ENCODE data around the gene SPEF2. TPM values are rescaled to one million over a fixed set of nuclear protein-coding genes. Genes with fewer than 3 reads are reported as not detected.

Gene SPEF2, protein sequence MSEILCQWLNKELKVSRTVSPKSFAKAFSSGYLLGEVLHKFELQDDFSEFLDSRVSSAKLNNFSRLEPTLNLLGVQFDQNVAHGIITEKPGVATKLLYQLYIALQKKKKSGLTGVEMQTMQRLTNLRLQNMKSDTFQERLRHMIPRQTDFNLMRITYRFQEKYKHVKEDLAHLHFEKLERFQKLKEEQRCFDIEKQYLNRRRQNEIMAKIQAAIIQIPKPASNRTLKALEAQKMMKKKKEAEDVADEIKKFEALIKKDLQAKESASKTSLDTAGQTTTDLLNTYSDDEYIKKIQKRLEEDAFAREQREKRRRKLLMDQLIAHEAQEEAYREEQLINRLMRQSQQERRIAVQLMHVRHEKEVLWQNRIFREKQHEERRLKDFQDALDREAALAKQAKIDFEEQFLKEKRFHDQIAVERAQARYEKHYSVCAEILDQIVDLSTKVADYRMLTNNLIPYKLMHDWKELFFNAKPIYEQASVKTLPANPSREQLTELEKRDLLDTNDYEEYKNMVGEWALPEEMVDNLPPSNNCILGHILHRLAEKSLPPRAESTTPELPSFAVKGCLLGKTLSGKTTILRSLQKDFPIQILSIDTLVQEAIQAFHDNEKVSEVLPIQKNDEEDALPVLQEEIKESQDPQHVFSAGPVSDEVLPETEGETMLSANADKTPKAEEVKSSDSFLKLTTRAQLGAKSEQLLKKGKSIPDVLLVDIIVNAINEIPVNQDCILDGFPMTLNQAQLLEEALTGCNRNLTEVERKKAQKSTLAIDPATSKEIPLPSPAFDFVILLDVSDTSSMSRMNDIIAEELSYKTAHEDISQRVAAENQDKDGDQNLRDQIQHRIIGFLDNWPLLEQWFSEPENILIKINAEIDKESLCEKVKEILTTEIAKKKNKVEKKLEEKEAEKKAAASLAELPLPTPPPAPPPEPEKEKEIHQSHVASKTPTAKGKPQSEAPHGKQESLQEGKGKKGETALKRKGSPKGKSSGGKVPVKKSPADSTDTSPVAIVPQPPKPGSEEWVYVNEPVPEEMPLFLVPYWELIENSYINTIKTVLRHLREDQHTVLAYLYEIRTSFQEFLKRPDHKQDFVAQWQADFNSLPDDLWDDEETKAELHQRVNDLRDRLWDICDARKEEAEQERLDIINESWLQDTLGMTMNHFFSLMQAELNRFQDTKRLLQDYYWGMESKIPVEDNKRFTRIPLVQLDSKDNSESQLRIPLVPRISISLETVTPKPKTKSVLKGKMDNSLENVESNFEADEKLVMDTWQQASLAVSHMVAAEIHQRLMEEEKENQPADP (N-terminal part only)
- 1 to 10 TPM; 3.0 to 5.0 TPM for total RNA-seq
- long read RNA-seq, partial matches to known transcripts: 0 of 2 reads
- long read RNA-seq, other reads (novel, unspliced or antisense): 1 of 2 reads

DNA sequence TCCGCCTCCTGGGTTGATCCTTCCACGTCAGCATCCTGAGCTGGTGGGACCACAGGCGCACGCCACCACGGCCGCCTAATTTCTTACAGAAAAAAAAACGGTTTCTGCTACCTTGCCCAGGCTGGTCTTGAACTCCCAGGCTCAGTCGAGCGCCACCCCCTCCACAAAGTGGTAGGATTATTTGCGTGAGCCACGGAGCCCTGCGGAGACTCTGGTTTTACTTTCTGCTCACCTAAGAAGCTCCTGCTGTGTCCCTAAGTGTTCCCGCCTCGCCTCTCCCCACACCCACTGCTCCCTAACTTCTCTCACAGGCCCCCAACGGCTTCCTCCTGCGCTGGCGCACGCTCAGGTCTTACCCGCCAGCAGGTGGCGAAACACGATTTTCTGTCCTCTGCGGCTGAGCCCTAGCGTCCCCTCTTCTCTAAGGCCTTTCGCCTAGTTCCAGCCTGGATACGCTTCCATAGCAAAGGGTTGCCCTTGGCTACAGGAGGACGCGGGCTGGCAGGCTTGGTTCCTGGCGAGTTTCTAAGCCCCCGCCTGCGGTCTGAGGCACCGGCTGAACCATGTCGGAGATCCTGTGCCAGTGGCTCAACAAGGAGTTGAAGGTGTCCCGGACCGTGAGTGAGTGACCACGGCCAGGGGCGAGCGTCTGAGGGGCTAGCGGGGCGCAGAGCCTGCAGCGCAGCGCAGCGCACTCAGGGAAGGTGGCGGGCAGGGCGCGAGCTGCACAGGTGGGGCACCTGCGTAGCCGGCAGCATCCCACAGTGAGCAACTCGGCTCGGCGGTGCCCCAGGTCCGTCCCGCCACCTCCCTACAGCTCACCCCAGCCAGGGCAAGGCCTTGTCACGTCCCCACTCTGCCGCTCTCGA, at the start of gene SPEF2:
Gene SPEF2 (plus strand): TSS at position 429 of the 869 bp plus-strand sequence. CDS start 135 bp downstream, at position 564.
- DNase-seq: peak; percentile 79 to 85
- ATAC-seq: peak; percentile 99
- intact Hi-C loops (cut with DNase I, micrococcal nuclease): no loop called here

DNA sequence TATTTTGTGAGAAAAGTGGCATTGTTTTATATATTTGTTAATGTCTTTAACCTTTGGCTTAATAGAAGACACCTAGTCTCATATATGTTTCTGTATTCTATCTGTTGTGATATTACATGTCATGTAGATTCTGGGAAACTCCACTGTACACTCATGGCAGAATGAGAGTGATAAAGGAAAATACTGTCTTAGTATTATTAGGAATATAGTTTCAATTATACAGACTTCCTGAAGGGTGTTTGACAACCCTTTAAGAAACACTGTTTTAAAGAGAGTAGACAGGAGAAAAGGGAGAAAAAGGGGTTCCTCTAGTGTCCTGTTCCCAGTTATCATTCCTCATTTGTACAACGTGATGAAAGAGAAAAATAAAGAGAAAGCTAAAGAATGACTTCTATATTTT, 42.1 kb upstream of the SPEF2 start:
- DNase-seq (no peak), ATAC-seq (no peak)
- intact Hi-C loops (cut with DNase I, micrococcal nuclease): no loop called here

DNA sequence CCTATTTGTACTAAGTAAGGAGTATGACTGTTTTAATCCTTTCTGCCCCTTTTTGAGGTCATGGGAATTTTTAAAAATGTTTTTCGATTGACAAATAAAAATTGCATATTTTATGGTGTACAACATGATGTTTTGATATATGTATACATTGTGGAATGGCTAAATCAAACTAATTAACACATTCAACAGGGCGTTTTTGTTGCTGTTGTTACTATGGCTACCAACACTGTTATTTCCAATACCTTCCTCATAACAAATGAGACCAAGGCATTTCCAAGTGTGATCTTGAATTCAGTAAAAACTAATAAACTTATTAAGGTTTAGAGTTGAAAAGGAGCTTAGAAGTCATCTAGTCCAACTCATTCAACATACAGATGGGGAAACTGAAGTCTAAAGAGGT, 30.2 kb upstream of the SPEF2 start:
- DNase-seq (no peak), ATAC-seq (no peak)
- intact Hi-C loops (cut with DNase I, micrococcal nuclease): no loop called here

DNA sequence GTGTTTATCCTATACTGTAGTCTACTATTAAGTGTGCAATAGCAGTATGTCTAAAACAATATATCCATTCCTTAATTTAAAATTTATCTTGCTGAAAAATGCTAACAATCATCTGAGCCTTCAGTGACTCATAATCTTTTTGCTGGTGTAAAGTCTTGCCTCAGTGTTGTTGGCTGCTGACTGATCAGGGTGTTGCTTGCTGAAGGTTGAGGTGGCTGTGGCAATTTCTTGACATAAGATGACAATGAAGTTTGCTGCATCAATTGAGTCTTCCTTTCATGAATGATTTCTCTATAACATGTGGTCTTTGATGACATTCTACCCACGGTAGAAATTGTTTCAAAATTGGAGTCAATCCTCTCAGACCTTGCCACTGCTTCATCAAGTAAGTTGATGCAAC, 24.3 kb upstream of the SPEF2 start:
- ATAC-seq (no peak), DNase-seq (no peak)
- intact Hi-C loops (cut with DNase I, micrococcal nuclease): no loop called here

DNA sequence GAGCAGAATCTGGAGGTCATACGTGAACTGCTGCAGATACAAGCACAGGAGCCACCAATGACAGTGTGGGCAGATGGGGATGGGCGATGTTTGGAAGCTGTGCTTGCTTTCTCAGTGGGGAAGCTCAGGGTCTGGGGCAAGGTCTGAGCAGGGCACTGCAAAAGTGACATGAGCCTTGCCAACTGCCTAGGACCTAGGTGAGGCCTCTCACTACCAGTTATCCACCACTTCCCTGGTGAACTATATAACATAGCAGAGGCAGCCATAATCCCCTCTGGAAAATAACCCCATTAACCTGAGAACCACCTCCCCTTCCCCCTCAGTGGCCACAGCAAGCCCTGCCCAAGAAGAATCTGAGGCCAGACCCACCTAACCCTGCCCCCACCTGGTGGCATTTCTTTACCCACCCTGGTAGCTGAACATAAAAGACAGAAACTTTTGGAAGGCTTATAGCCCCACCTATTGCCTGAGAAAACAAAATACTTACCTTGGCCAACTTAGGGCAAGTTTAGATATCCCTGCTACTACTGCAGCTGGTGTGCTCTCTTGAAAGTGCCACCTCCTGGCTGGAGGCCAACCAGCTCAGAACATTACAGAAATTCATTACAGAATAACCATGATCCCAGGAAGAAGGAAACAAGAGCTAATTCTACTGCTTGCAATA, 18.8 kb upstream of the SPEF2 start:
- intact Hi-C loops (cut with DNase I, micrococcal nuclease): no loop called here
- ATAC-seq: peak; percentile 97

DNA sequence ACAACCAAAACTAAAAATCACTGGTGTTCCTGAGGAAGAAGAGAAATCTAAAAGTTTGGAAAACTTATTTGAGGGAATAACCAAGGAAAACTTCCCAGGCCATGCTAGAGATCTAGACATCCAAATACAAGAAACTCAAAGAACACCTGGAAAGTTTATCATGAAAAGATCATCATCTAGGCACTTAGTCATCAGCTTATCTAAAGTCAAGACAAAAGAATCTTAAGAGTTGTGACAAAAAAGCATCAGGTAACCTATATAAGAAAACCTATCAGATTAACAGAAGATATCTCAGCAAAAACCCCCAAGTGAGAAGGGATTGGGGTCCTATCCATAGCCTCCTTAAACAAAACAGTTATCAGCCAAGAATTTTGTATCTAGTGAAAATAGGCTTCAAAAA, 17.1 kb upstream of the SPEF2 start:
- intact Hi-C loops (cut with DNase I, micrococcal nuclease): no loop called here
- DNase-seq: no peak
- no peak for ATAC-seq

More for the DNA sequence above, 18.8 kb upstream of the SPEF2 start:
- DNase-seq: peak; percentile 63 to 78

DNA sequence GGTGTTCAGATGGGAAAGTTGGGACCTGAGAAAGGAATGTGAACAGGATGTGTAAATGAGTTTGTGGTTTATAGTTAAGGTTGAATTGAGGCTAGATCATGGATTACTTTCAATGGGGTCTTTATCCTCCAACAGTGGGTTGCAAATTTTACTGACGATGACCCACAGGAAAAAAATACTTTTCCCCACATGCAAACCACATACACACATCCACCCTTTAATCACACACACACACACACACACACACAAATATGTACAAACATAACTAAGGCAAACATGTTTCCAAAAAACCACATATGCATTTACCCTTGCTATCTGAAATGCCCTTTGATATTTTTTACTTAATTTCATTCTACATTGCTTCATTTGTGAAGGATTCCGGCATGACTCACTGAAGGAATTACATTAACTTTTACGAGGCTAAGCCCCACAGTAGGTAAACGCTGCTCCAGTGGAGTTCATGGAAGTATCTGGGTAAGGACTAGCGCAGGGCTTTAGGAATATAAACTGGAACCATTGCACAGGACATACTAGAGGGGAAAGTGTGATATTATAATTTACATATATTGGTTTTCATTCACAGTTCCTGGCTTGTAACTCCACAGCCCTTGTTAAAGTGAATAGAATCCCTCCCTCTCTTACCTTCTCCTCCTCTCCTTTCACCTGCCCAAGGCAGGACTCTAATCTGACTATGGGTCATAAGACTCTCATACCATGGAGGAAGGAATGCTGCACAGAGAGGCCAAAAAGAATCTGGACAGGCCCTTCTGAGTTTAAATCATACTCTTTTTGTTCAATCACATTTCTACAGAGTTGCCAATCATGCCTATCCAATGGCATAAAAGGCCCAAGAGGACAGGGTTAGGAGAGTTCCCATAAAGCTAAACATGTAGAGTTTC, 8.5 kb upstream of the SPEF2 start:
- ATAC-seq: peak; percentile 99
- DNase-seq: peak in 1 of 2 donors; percentile 47
- intact Hi-C loops (cut with DNase I, micrococcal nuclease): no loop called here

DNA sequence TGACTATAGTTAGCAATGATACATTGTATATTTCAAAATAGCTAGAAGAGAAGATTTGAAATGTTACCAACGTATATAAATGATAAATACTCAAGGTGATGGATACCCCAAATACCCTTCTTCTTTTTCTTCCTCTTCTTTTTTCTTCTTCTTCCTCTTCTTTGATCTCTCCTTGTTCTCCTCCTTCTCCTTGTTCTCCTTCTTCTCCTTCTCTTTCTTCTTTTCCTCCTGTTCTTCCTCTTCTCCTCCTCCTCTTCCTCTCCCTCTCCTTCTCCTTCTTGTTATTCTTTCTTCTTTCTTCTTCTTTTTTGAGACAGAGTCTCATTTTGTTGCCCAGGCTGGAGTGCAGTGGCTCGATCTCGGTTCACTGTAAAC, 616 bp upstream of the SPEF2 start:
- DNase-seq: no peak
- ATAC-seq: no peak
- intact Hi-C loops (cut with DNase I, micrococcal nuclease): no loop called here

DNA sequence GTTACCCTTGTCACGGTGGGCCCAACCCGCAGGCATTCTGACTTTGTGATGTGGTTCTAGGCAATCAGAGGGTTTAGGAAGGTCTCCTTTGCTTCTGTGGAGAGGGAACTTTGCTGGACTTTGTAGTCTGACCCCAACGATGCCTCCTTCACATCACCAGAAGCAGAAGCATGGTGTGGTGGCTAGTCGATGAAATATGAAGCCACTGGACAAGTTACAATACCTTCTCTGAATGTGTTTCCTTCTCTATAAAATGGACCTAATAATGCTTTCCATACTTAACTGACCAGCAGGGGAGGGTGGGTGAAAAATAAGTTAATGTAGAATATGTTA, 607 bp downstream of the SPEF2 start:
- DNase-seq (no peak), ATAC-seq (peak; percentile 10)
- intact Hi-C loops (cut with DNase I, micrococcal nuclease): no loop called here

DNA sequence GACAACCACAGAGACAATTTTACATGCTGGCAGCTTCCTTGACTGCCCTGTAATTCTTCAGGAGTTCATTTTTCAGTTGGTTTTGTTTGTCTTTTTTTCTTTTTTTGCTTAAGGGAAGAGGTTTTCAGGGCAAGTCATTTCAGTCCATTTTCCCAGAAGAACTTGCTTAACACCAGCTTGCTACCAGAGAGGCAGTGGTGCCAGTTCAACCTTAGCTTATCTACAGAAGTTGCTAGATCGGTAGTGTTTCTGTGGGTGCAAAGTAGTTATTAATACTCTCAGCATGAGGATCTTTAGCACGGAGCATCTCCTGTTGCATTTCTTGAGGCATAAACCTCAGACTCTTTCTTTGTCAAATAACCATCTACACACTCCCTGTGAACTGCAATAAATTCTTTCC, 1.1 kb downstream of the SPEF2 start:
- no peak for ATAC-seq
- intact Hi-C loops (cut with DNase I, micrococcal nuclease): no loop called here

DNA sequence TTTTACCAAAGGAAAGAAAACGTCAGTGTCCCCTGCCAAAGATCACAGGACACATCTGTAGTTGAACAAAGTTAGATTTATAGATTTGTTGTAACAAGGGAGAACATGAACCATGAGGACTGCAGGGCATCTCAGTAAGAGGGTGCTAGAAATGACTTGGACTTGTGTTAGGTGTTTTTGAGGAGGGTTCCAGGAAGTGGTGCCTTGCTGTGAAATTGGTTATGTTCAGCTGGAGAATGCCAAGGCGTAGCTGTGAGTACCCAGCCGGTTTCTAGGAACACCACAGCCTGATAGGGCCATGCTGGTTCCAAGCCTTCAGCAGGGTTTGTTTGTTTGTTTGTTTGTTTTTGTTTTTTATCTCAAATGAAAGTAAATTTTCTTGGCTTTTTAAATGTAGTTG, 5.3 kb downstream of the SPEF2 start:
- intact Hi-C loops (cut with DNase I, micrococcal nuclease): no loop called here
- DNase-seq (no peak), ATAC-seq (no peak)

More for the DNA sequence above, 1.1 kb downstream of the SPEF2 start:
- no peak for DNase-seq

DNA sequence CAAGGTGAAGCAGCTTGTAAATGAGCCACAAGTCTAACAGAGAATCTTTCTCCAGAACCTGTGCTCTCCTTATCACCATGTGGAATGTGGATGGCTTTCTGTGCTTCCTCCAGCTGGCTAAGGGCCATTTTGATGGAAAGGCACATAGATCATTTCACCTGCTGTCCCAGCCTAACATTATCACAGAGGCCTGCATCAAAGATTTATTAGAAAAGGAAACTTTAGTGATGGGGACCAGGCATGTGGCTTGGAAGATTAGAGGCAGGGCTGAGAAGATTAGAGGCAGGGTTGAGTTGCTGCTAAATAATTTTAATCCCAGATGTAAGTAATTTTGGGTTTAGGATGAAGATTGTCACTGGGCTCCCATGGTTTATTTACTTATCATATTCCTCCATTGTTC, 6.3 kb downstream of the SPEF2 start:
- intact Hi-C loops (cut with DNase I, micrococcal nuclease): no loop called here
- no peak for ATAC-seq
- DNase-seq: no peak

DNA sequence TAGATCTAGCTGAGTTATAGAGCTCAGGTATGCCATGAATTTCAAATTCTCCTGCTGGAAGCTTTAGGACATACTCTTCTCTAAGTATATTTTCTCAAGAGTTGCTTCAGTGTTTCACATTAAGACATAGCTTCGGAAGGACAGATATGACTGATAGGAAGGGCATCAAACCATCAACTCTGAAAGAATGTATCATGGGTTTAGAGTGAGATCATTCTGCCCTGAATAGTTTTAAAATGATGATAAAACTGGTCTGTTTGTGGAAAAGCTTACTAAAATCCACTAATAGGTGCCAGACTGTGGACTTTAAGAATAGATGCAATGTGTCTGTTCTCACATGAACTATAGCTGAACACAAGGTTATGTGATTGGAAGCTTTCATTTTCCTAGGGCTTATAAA, 8.4 kb downstream of the SPEF2 start:
- no peak for DNase-seq
- intact Hi-C loops (cut with DNase I, micrococcal nuclease): no loop called here

DNA sequence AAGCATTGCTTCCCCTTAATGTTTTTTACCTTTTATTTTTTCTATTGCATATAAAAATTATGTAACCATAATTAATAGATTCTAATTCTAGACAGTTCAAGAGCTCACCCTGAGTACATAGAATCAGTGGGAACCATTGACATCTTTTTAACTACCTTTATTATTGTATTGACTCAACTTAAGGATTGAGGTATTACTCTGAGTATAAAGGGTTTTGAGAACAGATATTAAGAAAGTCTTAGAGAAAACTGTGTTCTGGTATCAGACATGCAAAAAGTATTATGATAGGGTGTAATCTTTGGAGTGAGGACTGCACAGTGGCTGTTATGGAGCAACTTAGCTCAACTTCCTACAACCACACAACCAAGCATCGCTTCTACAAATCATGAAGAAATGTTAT, 8.9 kb downstream of the SPEF2 start:
- intact Hi-C loops (cut with DNase I, micrococcal nuclease): no loop called here
- ATAC-seq: no peak
- DNase-seq: no peak

More for the DNA sequence above, 8.4 kb downstream of the SPEF2 start:
- ATAC-seq: no peak

DNA sequence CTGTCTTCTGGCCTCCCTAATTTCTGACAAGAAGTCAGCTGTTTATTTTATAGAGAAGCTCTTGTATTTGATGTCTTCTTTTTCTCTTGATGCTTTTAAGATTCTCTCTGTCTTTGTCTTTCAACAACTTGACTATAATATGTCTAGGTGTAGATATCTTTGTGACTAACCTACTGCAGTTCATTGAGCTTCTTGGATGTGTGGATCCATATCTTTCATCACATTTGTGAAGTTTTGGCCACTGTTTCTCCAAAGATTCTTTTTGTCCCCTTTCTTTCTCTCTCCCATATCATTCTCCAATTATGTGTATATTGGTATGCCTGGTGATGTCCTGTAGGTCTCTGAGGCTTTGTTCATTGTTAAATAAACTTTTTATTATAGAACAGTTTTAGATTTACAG, 16.7 kb downstream of the SPEF2 start:
- intact Hi-C loops (cut with DNase I, micrococcal nuclease): no loop called here
- ATAC-seq (no peak), DNase-seq (no peak)

DNA sequence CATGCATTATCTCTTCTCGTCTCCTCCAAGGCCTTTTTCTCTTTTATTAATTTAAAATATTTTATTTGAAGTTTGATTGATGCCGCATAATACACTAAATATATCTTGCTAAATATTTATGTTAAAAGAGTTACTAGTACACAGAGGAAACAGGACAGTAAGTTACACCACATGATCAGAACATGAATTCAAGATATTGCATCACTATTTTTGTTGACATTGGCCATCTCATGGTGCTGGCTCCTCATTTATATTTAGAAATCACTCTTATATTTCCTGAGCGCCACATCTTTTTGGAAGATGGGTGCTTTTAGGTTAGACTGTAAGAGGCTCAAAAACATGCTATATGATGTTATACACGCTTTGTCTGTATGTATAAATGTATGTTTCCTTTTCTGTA, 23.0 kb downstream of the SPEF2 start:
- no peak for ATAC-seq
- no peak for DNase-seq
- intact Hi-C loops (cut with DNase I, micrococcal nuclease): no loop called here

DNA sequence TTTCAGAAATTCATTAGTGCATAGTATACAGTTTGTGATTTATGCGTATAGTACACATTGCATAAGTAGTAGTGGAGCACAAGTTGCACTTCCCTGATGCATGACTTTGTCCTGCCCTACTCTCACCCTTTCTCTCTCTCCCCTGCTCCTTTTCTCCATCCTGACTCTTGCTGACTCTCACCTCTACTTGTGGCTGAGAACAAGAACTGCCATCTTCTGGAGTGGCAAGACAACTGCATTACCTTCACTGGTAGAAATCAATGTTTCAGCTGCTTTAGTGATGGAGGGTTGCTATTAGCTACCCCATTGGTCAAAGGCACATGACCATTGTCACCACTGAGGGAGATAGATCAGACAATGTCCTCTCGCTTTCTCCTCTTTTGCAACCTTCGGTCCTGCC, 26.9 kb downstream of the SPEF2 start:
- intact Hi-C loops (cut with DNase I, micrococcal nuclease): no loop called here
- DNase-seq: no peak
- ATAC-seq: no peak
